Fibroblast of lung (primary cell): ENCODE data around the gene NDOR1.

Source experiments
- CTCF ChIP-seq, 2 donors: IDR thresholded peaks in 1 of 2; conservative IDR thresholded peaks in 1 of 2; 1 replicate in 1 of 2; 2 replicates in 1 of 2; pipeline ENCODE4 v1.5.1; 2011 to 2012; ENCODE audit warnings: low read length in 2 of 2, control low read depth in 1 of 2, inconsistent platforms in 1 of 2, low read depth in 1 of 2, mild to moderate bottlenecking in 1 of 2
- EZH2 ChIP-seq: IDR thresholded peaks from 2 replicates; pipeline ENCODE4 v1.5.1; 2012; ENCODE audit warnings: low read length, control low read depth, mild to moderate bottlenecking; ENCODE audit errors: missing control alignments

- peak in 1 of 2 donors; percentile 19 for TF ChIP-seq CTCF (conservative IDR thresholded peaks at IDR 0.05 in 1 of 2, IDR thresholded peaks at IDR 0.05 in 1 of 2; ENCODE audit: low read depth in 1 of 2, low read length in 2 of 2)
- peak; percentile 25 for TF ChIP-seq EZH2
Measured at GRCh38 chr9:137175345-137175961, 30.0 kb upstream of the NDOR1 start.
